ENCODE measurements around the gene MEGF8. TPM values are rescaled to one million over a fixed set of nuclear protein-coding genes. Genes with fewer than 3 reads are reported as not detected.

Gene MEGF8
- total and polyA plus RNA-seq, 2 of the 8 experiments (the other 6 are each of a cell fraction or from before 2014, with no cell fraction given): 13.0 to 23.7 TPM

- Histone ChIP-seq H3K4me3 (ENCODE audit: extremely low read depth in 1 of 4, insufficient read depth in 2 of 4, low read depth in 3 of 4, low read length in 4 of 4) (no peak overlapping the region), H3K27me3 (replicated peaks in 1 of 4; ENCODE audit: control insufficient read depth in 3 of 4, extremely low read depth in 1 of 4, insufficient read depth in 3 of 4, low read length in 3 of 4) (no peaks in the 10 kb centered on the region), H3K14ac (ENCODE audit: insufficient read length) (no peak overlapping the region), H2BK20ac (ENCODE audit: low read length) (no peak overlapping the region), H2BK120ac (replicated peaks; ENCODE audit: low read depth, low read length) (no peak overlapping the region), H2AFZ (ENCODE audit: low read length) (no peak overlapping the region), H3K18ac (ENCODE audit: extremely low read depth, low read length) (no peak overlapping the region), H3K79me2 (ENCODE audit: control insufficient read depth in 1 of 2, insufficient read depth in 2 of 2, low read length in 2 of 2) (no peaks in the 10 kb centered on the region), H2BK5ac (ENCODE audit: low read depth, low read length) (0 out of 2 replicates have a peak overlapping the region, but pooled peaks have one; percentile 6), H3K56ac (replicated peaks; ENCODE audit: insufficient read length, low read depth, low read length) (no peak overlapping the region), H3K27ac (ENCODE audit: low read depth, low read length) (no peak overlapping the region), H2BK12ac (ENCODE audit: low read depth, low read length) (no peak overlapping the region; the same call in 1 of the 2 replicates), H4K91ac (replicated peaks; ENCODE audit: insufficient read length, low read length) (no peak overlapping the region), H4K8ac (ENCODE audit: extremely low read depth, insufficient read depth, low read length) (peak overlapping the region; percentile 48; the same call in 1 of the 2 replicates), H3K4ac (replicated peaks; ENCODE audit: insufficient read length, low read depth, low read length) (no peak overlapping the region), H3K9me3 (ENCODE audit: insufficient read depth in 2 of 2, low read depth in 1 of 2, low read length in 1 of 2) (no peaks in the 10 kb centered on the region), H4K5ac (ENCODE audit: insufficient read length, low read depth, low read length) (no peak overlapping the region), H3K4me1 (replicated peaks in 1 of 4; ENCODE audit: control insufficient read depth in 3 of 4, insufficient read depth in 4 of 4, low read length in 3 of 4) (peaks cover 0 to 2% (median under 1%) of the 10 kb centered on the region in 4 experiments; a peak in 4 of 7 replicates), H3K36me3 (ENCODE audit: control insufficient read depth in 2 of 4, insufficient read depth in 4 of 4, low read length in 3 of 4) (peaks cover 0 to 44% (median 27%) of the 10 kb centered on the region in 4 experiments; a peak in 6 of 8 replicates), H3K79me1 (ENCODE audit: low read depth, low read length) (0 out of 2 replicates have a peak, but pooled peaks cover 2% of the 10 kb centered on the region), H3K23me2 (ENCODE audit: low read depth, low read length) (no peaks in the 10 kb centered on the region), H2BK15ac (ENCODE audit: low read length) (no peak overlapping the region; the same call in 1 of the 2 replicates), H4K20me1 (replicated peaks in 1 of 2; ENCODE audit: control insufficient read depth in 1 of 2, insufficient read depth in 2 of 2, low read length in 2 of 2) (peaks cover 0 to 9% of the 10 kb centered on the region in 2 experiments), H3K9ac (replicated peaks in 1 of 4; ENCODE audit: extremely low read depth in 1 of 4, low read depth in 3 of 4, low read length in 3 of 4) (no peak overlapping the region), H3K4me2 (ENCODE audit: insufficient read depth in 1 of 2, low read depth in 2 of 2, low read length in 2 of 2) (no peak overlapping the region), H3K23ac (ENCODE audit: insufficient read length) (no peak overlapping the region), H2AK5ac (ENCODE audit: low read depth, low read length) (no peak overlapping the region)
- FAIRE-seq: no peak
- POLR2A ChIA-PET (ENCODE audit: partially characterized antibody): interaction anchor here (0.5 to 4.1 kb wide), 11 partner anchors 9 to 213 kb away, joined by 3 to 20 read pairs (median 4); no protein-coding TSS in a partner anchor
- peak in 1 of 2 experiments; percentile 52 for DNase-seq (ENCODE audit: low read depth in 1 of 2, low spot score in 2 of 2)
- 0 out of 2 replicates have a peak, but pooled peaks have one; percentile 24 for TF ChIP-seq YY1 (IDR thresholded peaks at IDR 0.05; ENCODE audit: low read depth, low read length)
- TF ChIP-seq NRF1 (IDR thresholded peaks at IDR 0.05; ENCODE audit: low read depth, low read length): no peak
- TF ChIP-seq TAF1 (IDR thresholded peaks at IDR 0.05; ENCODE audit: low read depth, low read length): no peak
- TF ChIP-seq SIX5 (IDR thresholded peaks at IDR 0.05; ENCODE audit: low read depth, low read length): no peak
- no peak for TF ChIP-seq POLR2AphosphoS5 (IDR thresholded peaks at IDR 0.05; ENCODE audit: low read depth, low read length)
- TF ChIP-seq CTCF (IDR thresholded peaks at IDR 0.05; ENCODE audit: control extremely low read depth in 1 of 3, insufficient read depth in 1 of 3, low read depth in 1 of 3, low read length in 3 of 3): peak; percentile 26 to 34 (median 30)
- CTCF ChIA-PET (ENCODE audit: partially characterized antibody): interaction anchor here (0.7 to 10.6 kb wide), 20 partner anchors 8 to 432 kb away, joined by 3 to 155 read pairs (median 6); partner anchors contain the start of genes GSK3A and ZNF526
- 85% methylated on average over 5 of the region's 5 CpGs; no CpG with 5 or more reads in 1 of the 2 experiments for WGBS, 2 experiments (ENCODE audit: extremely low coverage in 1 of 2, insufficient coverage in 1 of 2, insufficient read length in 1 of 2, insufficient replicate concordance in 2 of 2, low coverage in 1 of 2, low lambda C conversion rate in 2 of 2, missing lambda C conversion rate in 1 of 2)
Measured at GRCh38 chr19:42295342-42295741, 30.1 kb upstream of the MEGF8 start.
